ENCODE results near the gene PPTC7.
"Not testable (repeated sequence)": the region's sequence is repeated elsewhere in the genome, so short reads cannot be mapped to it uniquely, and the experiment has no call there.

Gene PPTC7

GRCh38 chr12:110583137-110584059, at the start of gene PPTC7:
TSS of gene PPTC7 (minus strand) at chr12:110583318. CDS start at chr12:110583031, 287 bp downstream.
- peak; percentile 97 for DNase-seq

GRCh38 chr12:110627500-110628195, 44.5 kb upstream of the PPTC7 start:
- no peak for DNase-seq

GRCh38 chr12:110622582-110622981, 39.5 kb upstream of the PPTC7 start:
- DNase-seq = no peak

- no peak for DNase-seq
Measured at GRCh38 chr12:110619534-110619953, 36.4 kb upstream of the PPTC7 start.

GRCh38 chr12:110616471-110617115, 33.5 kb upstream of the PPTC7 start:
- no peak for DNase-seq

GRCh38 chr12:110615171-110615570, 32.1 kb upstream of the PPTC7 start:
- DNase-seq = no peak

GRCh38 chr12:110613771-110614684, 30.9 kb upstream of the PPTC7 start, which contains the start of gene TCTN1:
TSS of gene TCTN1 (plus strand) at chr12:110614129. CDS start at chr12:110614183, 54 bp downstream.
- peak; percentile 95 for DNase-seq

GRCh38 chr12:110613071-110613770, 30.1 kb upstream of the PPTC7 start:
- no peak for DNase-seq

- no peak for DNase-seq
Measured at GRCh38 chr12:110606253-110606611, 23.1 kb upstream of the PPTC7 start.

- peak; percentile 22 to 29 for DNase-seq
Measured at GRCh38 chr12:110602085-110602814, 19.1 kb upstream of the PPTC7 start.

- no peak for DNase-seq
Measured at GRCh38 chr12:110600254-110600653, 17.1 kb upstream of the PPTC7 start.

- DNase-seq = no peak
Measured at GRCh38 chr12:110599334-110599733, 16.2 kb upstream of the PPTC7 start.

GRCh38 chr12:110597885-110598284, 14.8 kb upstream of the PPTC7 start:
- no peak for DNase-seq

- not testable (repeated sequence) for DNase-seq
Measured at GRCh38 chr12:110592919-110593318, 9.8 kb upstream of the PPTC7 start.

- no peak for DNase-seq
Measured at GRCh38 chr12:110592078-110592477, 9.0 kb upstream of the PPTC7 start.

- DNase-seq = no peak
Measured at GRCh38 chr12:110591451-110592051, 8.4 kb upstream of the PPTC7 start.

GRCh38 chr12:110590806-110591326, 7.7 kb upstream of the PPTC7 start:
- no peak for DNase-seq

GRCh38 chr12:110590059-110590458, 6.9 kb upstream of the PPTC7 start:
- no peak for DNase-seq

GRCh38 chr12:110587102-110587501, 4.0 kb upstream of the PPTC7 start:
- not testable (repeated sequence) for DNase-seq

GRCh38 chr12:110585231-110585799, 2.2 kb upstream of the PPTC7 start:
- peak; percentile 34 to 36 for DNase-seq

Data from activated CD4-positive, alpha-beta T cell treated with anti-CD3 and anti-CD28 coated beads, Interleukin-2, amount 50 U/mL, for 4 hours (primary cell).